Neuronal stem cell (in vitro differentiated cells): ENCODE measurements around the gene SBSN.

Experiments
- DNase-seq: peaks from one replicate; pipeline ENCODE4 v3.0.0-alpha.2; 2013; ENCODE audit warnings: low spot score
- H2AFZ ChIP-seq: one replicate; pipeline ENCODE4 v1.6.1; 2013; ENCODE audit warnings: mild to moderate bottlenecking, low read length, inconsistent platforms
- H2AK5ac ChIP-seq: 2 replicates; pipeline ENCODE4 v1.6.1; 2013; ENCODE audit warnings: low read depth, mild to moderate bottlenecking, inconsistent platforms, low read length, moderate library complexity, mixed read lengths
- H2BK120ac ChIP-seq: 2 replicates; pipeline ENCODE4 v1.6.1; 2013; ENCODE audit warnings: low read depth, mild to moderate bottlenecking, inconsistent platforms, low read length, moderate library complexity, mixed read lengths
- H2BK12ac ChIP-seq: one replicate; pipeline ENCODE4 v1.6.1; 2013; ENCODE audit warnings: low read length, inconsistent platforms
- H2BK15ac ChIP-seq: 2 replicates; pipeline ENCODE4 v1.6.1; 2013; ENCODE audit warnings: mild to moderate bottlenecking, low read length, inconsistent platforms, mixed read lengths
- H2BK5ac ChIP-seq: one replicate; pipeline ENCODE4 v1.6.1; 2013; ENCODE audit warnings: inconsistent platforms, mild to moderate bottlenecking, low read length, moderate library complexity
- H3K14ac ChIP-seq: one replicate; pipeline ENCODE4 v1.6.1; 2013; ENCODE audit warnings: low read length, inconsistent platforms
- H3K18ac ChIP-seq: 2 replicates; pipeline ENCODE4 v1.6.1; 2013; ENCODE audit warnings: low read length, inconsistent platforms
- H3K23ac ChIP-seq: 2 replicates; pipeline ENCODE4 v1.6.1; 2013; ENCODE audit warnings: low read depth, mild to moderate bottlenecking, mixed read lengths, low read length, inconsistent platforms; ENCODE audit not compliant: poor library complexity
- H3K27ac ChIP-seq: replicated peaks from 3 replicates; pipeline ENCODE4 v1.5.1; 2013; ENCODE audit warnings: low read length, inconsistent platforms
- H3K27me3 ChIP-seq, 3 experiments: 2 replicates each; pipeline ENCODE4 v1.6.1; 2013; ENCODE audit warnings: low read length in 3 of 3, mild to moderate bottlenecking in 2 of 3, inconsistent platforms in 1 of 3, low read depth in 1 of 3, mixed read lengths in 1 of 3, moderate library complexity in 1 of 3; ENCODE audit not compliant: control insufficient read depth in 3 of 3, insufficient read depth in 3 of 3
- H3K36me3 ChIP-seq, 2 donors: replicated peaks in 1 of 2; 2 replicates each; pipeline ENCODE4 v1.6.1; 2013; ENCODE audit warnings: low read length in 2 of 2; ENCODE audit not compliant: control insufficient read depth in 2 of 2, insufficient read depth in 2 of 2
- H3K4ac ChIP-seq: 2 replicates; pipeline ENCODE4 v1.6.1; 2013; ENCODE audit warnings: inconsistent platforms, mild to moderate bottlenecking, low read length, moderate library complexity
- H3K4me1 ChIP-seq, 2 donors: 1 replicate in 1 of 2; 2 replicates in 1 of 2; pipeline ENCODE4 v1.6.1; 2013; ENCODE audit warnings: low read length in 2 of 2, low read depth in 1 of 2; ENCODE audit not compliant: control insufficient read depth in 2 of 2, insufficient read depth in 1 of 2
- H3K4me2 ChIP-seq: one replicate; pipeline ENCODE4 v1.6.1; 2013; ENCODE audit warnings: mild to moderate bottlenecking, low read length, inconsistent platforms; ENCODE audit not compliant: insufficient read depth, poor library complexity, severe bottlenecking
- H3K4me3 ChIP-seq, 2 donors: 2 replicates each; pipeline ENCODE4 v1.5.1; 2013; ENCODE audit warnings: low read length in 2 of 2, mild to moderate bottlenecking in 2 of 2, inconsistent platforms in 1 of 2, moderate library complexity in 1 of 2
- H3K79me1 ChIP-seq: one replicate; pipeline ENCODE4 v1.6.1; 2013; ENCODE audit warnings: low read depth, mild to moderate bottlenecking, inconsistent platforms, low read length, moderate library complexity
- H3K9ac ChIP-seq: one replicate; pipeline ENCODE4 v1.6.1; 2013; ENCODE audit warnings: mild to moderate bottlenecking, low read depth, low read length, inconsistent platforms; ENCODE audit not compliant: poor library complexity
- H3K9me3 ChIP-seq, 2 donors: replicated peaks in 1 of 2; 2 replicates each; pipeline versions ENCODE3 to v1.6.1; 2013; ENCODE audit warnings: low read length in 2 of 2, mild to moderate bottlenecking in 2 of 2, inconsistent platforms in 1 of 2, low read depth in 1 of 2, mixed read lengths in 1 of 2, moderate library complexity in 1 of 2; ENCODE audit not compliant: control insufficient read depth in 2 of 2, insufficient read depth in 1 of 2
- H4K8ac ChIP-seq: one replicate; pipeline ENCODE4 v1.6.1; 2013; ENCODE audit warnings: low read depth, mild to moderate bottlenecking, inconsistent platforms, low read length, moderate library complexity
- H4K91ac ChIP-seq: one replicate; pipeline ENCODE4 v1.6.1; 2013; ENCODE audit warnings: low read length, low read depth, mild to moderate bottlenecking, inconsistent platforms; ENCODE audit not compliant: poor library complexity
- WGBS, 2 donors: extraction: QIAGEN DNeasy Blood & Tissue Kit; methylation state at CpG; one replicate each; pipeline ENCODE4 v1.1.7; 2013; ENCODE audit warnings: missing lambda C conversion rate in 2 of 2, mixed read lengths in 1 of 2; ENCODE audit not compliant: insufficient read length in 2 of 2, insufficient replicate concordance in 1 of 2; ENCODE audit errors: extremely low coverage in 2 of 2; 5-methylcytosine and 5-hydroxymethylcytosine counted together

The SBSN gene

GRCh38 chr19:35556846-35557538 lies 28.9 kb upstream of the SBSN start:
- Histone ChIP-seq H3K36me3 (no peaks in the 10 kb centered on the region), H2BK120ac (no peak overlapping the region), H2AK5ac (no peak overlapping the region), H3K27ac (no peak overlapping the region), H3K14ac (peak overlapping the region; percentile 60), H2BK12ac (peak overlapping the region; percentile 86), H3K27me3 (peaks cover 2 to 66% (median 32%) of the 10 kb centered on the region in 3 experiments), H3K18ac (peak overlapping the region; percentile 88), H3K23ac (peak overlapping the region; percentile 92), H2BK15ac (peak overlapping the region; percentile 70), H3K4me1 (peaks cover 0 to 3% of the 10 kb centered on the region in 2 donors), H4K8ac (peak overlapping the region; percentile 74), H3K4me2 (no peak overlapping the region), H3K79me1 (no peaks in the 10 kb centered on the region), H3K9ac (peak overlapping the region; percentile 90), H3K9me3 (peaks cover 0 to 4% of the 10 kb centered on the region in 2 donors), H2BK5ac (peak overlapping the region; percentile 11), H3K4ac (no peak overlapping the region), H3K4me3 (peak overlapping the region in 1 of 2 donors; percentile 3), H4K91ac (no peak overlapping the region), H2AFZ (peak overlapping the region; percentile 93)
- no CpG with 5 or more reads among the region's 16 CpGs for WGBS, 2 donors
- no peak for DNase-seq

DNA sequence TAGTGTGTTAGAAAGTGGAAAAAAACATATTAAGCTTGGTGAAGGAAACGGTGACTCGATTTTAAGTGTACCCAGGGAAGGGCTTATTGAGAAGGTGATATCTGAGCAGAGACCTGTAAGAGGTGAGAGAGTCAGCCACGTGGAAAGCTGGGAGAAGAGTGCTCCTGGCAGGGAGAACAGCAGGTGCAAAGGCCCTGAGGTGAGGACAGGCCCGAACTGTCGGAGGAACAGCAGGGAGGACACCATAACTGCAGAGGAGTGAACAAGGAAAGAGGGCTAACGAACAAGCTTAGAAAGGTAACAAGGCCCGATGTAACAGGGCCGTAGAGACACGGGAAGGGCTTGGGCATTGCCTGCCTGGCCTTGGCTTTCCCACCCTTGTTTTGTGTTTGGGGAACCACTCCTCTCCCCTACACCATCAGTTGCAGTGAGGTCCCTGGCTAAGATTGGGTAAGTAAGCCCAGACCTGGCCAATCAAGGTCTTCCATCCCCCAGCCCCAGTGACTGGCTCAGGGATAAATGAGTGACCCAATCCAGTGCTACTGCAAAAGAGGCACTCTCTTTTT lies 28.0 kb upstream of the SBSN start:
- Histone ChIP-seq H2BK5ac (no peak overlapping the region), H3K27ac (no peak overlapping the region), H3K9me3 (peaks cover 0 to 4% of the 10 kb centered on the region in 2 donors), H3K27me3 (peaks cover 2 to 60% (median 30%) of the 10 kb centered on the region in 3 experiments), H2BK12ac (no peak overlapping the region), H3K9ac (no peak overlapping the region), H3K4ac (no peak overlapping the region), H3K23ac (no peak overlapping the region), H2BK120ac (no peak overlapping the region), H3K79me1 (no peaks in the 10 kb centered on the region), H2BK15ac (no peak overlapping the region), H3K4me1 (peaks cover 0 to 3% of the 10 kb centered on the region in 2 donors), H3K36me3 (no peaks in the 10 kb centered on the region), H4K8ac (no peak overlapping the region), H3K4me2 (no peak overlapping the region), H3K14ac (no peak overlapping the region), H4K91ac (no peak overlapping the region), H2AFZ (no peak overlapping the region), H2AK5ac (peak overlapping the region; percentile 9), H3K4me3 (no peak overlapping the region), H3K18ac (no peak overlapping the region)
- no peak for DNase-seq
- WGBS, 2 donors: 100% methylated on average over 2 of the region's 9 CpGs; no CpG with 5 or more reads in 1 of the 2 donors

GRCh38 chr19:35555301-35556005 lies 27.3 kb upstream of the SBSN start:
- WGBS, 2 donors: no CpG with 5 or more reads among the region's 30 CpGs
- no peak overlapping the region for H2BK120ac ChIP-seq
- H2BK15ac ChIP-seq: peak overlapping the region; percentile 1
- no peak overlapping the region for H2BK5ac ChIP-seq
- H3K18ac ChIP-seq: no peak overlapping the region
- H2AK5ac ChIP-seq: peak overlapping the region; percentile 4
- peak overlapping the region; percentile 58 for H3K14ac ChIP-seq
- peaks cover 0 to 4% of the 10 kb centered on the region in 2 donors for H3K9me3 ChIP-seq
- no peak overlapping the region for H4K91ac ChIP-seq
- peak overlapping the region; percentile 81 for H3K23ac ChIP-seq
- no peak overlapping the region for H3K4ac ChIP-seq
- peaks cover 2 to 53% (median 28%) of the 10 kb centered on the region in 3 experiments for H3K27me3 ChIP-seq
- no peak overlapping the region for H4K8ac ChIP-seq
- peak overlapping the region; percentile 64 for H3K9ac ChIP-seq
- H3K4me2 ChIP-seq: no peak overlapping the region
- peaks cover 0 to 3% of the 10 kb centered on the region in 2 donors for H3K4me1 ChIP-seq
- DNase-seq: peak; percentile 21
- peaks cover 0 to 3% of the 10 kb centered on the region in 2 donors for H3K36me3 ChIP-seq
- H2BK12ac ChIP-seq: no peak overlapping the region
- H3K27ac ChIP-seq: no peak overlapping the region
- H3K79me1 ChIP-seq: no peaks in the 10 kb centered on the region
- peak overlapping the region in 1 of 2 donors; percentile 38 for H3K4me3 ChIP-seq
- H2AFZ ChIP-seq: no peak overlapping the region

DNA sequence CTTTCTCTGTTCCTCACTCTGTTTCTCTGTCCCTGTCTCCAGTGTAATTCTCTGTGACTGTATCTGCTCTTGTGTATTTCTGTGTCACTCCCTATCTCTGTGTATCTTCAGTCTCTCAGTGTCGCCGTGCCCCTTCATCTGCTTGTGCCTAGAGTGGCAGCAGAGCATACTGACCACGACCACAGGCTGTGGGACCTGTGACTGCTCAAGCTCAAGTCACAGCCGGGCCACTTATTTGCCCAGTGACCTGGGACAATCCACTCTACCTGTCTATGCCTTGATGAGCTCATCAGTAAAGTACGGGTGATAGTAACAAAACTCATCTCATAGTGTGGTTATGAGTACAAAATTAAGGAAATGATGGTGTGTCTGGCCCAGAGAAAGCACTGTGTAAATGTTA lies 26.0 kb upstream of the SBSN start:
- no peak overlapping the region for H3K4me2 ChIP-seq
- no peak overlapping the region for H2BK12ac ChIP-seq
- no peak overlapping the region for H2BK5ac ChIP-seq
- H3K27me3 ChIP-seq: peaks cover 0 to 40% (median 18%) of the 10 kb centered on the region in 3 experiments
- no peak overlapping the region for H3K4ac ChIP-seq
- H3K27ac ChIP-seq: no peak overlapping the region
- no peak overlapping the region for H3K4me3 ChIP-seq
- H2BK15ac ChIP-seq: no peak overlapping the region
- H3K18ac ChIP-seq: no peak overlapping the region
- WGBS, 2 donors: no CpG with 5 or more reads among the region's 5 CpGs
- peak overlapping the region; percentile 25 for H3K9ac ChIP-seq
- H3K79me1 ChIP-seq: no peaks in the 10 kb centered on the region
- H3K36me3 ChIP-seq: peaks cover 7 to 8% of the 10 kb centered on the region in 2 donors
- no peak overlapping the region for H2AFZ ChIP-seq
- no peak overlapping the region for H2AK5ac ChIP-seq
- H2BK120ac ChIP-seq: no peak overlapping the region
- no peak overlapping the region for H3K23ac ChIP-seq
- H3K9me3 ChIP-seq: peaks cover 0 to 3% of the 10 kb centered on the region in 2 donors
- no peak overlapping the region for H4K8ac ChIP-seq
- no peak for DNase-seq
- no peak overlapping the region for H3K14ac ChIP-seq
- no peak overlapping the region for H4K91ac ChIP-seq
- peaks cover 0 to 3% of the 10 kb centered on the region in 2 donors for H3K4me1 ChIP-seq
